NCI-H510A (cell line): ENCODE data around the gene PNRC2.
"Not testable (repeated sequence)": the region's sequence is repeated elsewhere in the genome, so short reads cannot be mapped to it uniquely, and the experiment has no call there.

ENCODE experiments used
- DNase-seq: peaks from one replicate; lab custom pipeline; 2025; lab: John Stamatoyannopoulos, UW

Gene PNRC2

GRCh38 chr1:23992011-23992410 is 32.4 kb downstream of the PNRC2 start:
- not testable (repeated sequence) for DNase-seq

GRCh38 chr1:23995431-23995837 is 35.8 kb downstream of the PNRC2 start:
- DNase-seq = no peak

GRCh38 chr1:23996700-23997229 is 37.1 kb downstream of the PNRC2 start:
- DNase-seq = no peak

- DNase-seq = no peak
Measured at GRCh38 chr1:23997812-23998211, 38.2 kb downstream of the PNRC2 start.

- no peak for DNase-seq
Measured at GRCh38 chr1:23999156-23999671, 39.6 kb downstream of the PNRC2 start.

GRCh38 chr1:24002695-24003094 is 43.1 kb downstream of the PNRC2 start:
- no peak for DNase-seq

GRCh38 chr1:24003331-24003972 is 43.8 kb downstream of the PNRC2 start:
- no peak for DNase-seq

GRCh38 chr1:24004132-24004531 is 44.5 kb downstream of the PNRC2 start:
- no peak for DNase-seq

GRCh38 chr1:24005163-24005562 is 45.5 kb downstream of the PNRC2 start:
- no peak for DNase-seq

GRCh38 chr1:24007079-24007478 is 47.5 kb downstream of the PNRC2 start:
- no peak for DNase-seq

GRCh38 chr1:24008574-24009184 is 49.1 kb downstream of the PNRC2 start:
- not testable (repeated sequence) for DNase-seq

GRCh38 chr1:24009406-24009805 is 49.8 kb downstream of the PNRC2 start:
- no peak for DNase-seq

GRCh38 chr1:24010650-24011049 is 51.0 kb downstream of the PNRC2 start:
- DNase-seq = no peak

- not testable (repeated sequence) for DNase-seq
Measured at GRCh38 chr1:24012878-24013277, 53.2 kb downstream of the PNRC2 start.
